Measurements from ENCODE around the gene HSD17B12.

Gene HSD17B12

GRCh38 chr11:43693731-43694130 is 13.2 kb downstream of the HSD17B12 start:
- no peak for TF ChIP-seq CTCF (IDR thresholded peaks at IDR 0.05; ENCODE audit: control extremely low read depth, extremely low read depth, low read depth, missing control alignments)
- no peak for DNase-seq (ENCODE audit: extremely low spot score)
- ChIA-PET POLR2A (interaction anchor here (1.0 kb wide), 1 partner anchor 14 kb away, joined by 3 read pairs; no protein-coding TSS in a partner anchor), CTCF (no interaction called here)

- DNase-seq (ENCODE audit: extremely low spot score), result no peak
- no peak for TF ChIP-seq CTCF (IDR thresholded peaks at IDR 0.05; ENCODE audit: control extremely low read depth, extremely low read depth, low read depth, missing control alignments)
- CTCF ChIA-PET, result no interaction called here
- POLR2A ChIA-PET, result no interaction called here
These were observed 13.9 kb downstream of the HSD17B12 start for GRCh38 chr11:43694477-43694876.

- no peak for DNase-seq (ENCODE audit: extremely low spot score)
- no peak for TF ChIP-seq CTCF (IDR thresholded peaks at IDR 0.05; ENCODE audit: control extremely low read depth, extremely low read depth, low read depth, missing control alignments)
- ChIA-PET POLR2A (no interaction called here), CTCF (interaction anchor here (0.9 kb wide), 1 partner anchor 12 kb away, joined by 3 read pairs; no protein-coding TSS in a partner anchor)
These were observed 17.1 kb downstream of the HSD17B12 start for GRCh38 chr11:43697679-43698078.

- no peak for TF ChIP-seq CTCF (IDR thresholded peaks at IDR 0.05; ENCODE audit: control extremely low read depth, extremely low read depth, low read depth, missing control alignments)
- CTCF ChIA-PET, result no interaction called here
These were observed 19.3 kb downstream of the HSD17B12 start for GRCh38 chr11:43699870-43700269.

GRCh38 chr11:43706631-43707030 is 26.1 kb downstream of the HSD17B12 start:
- POLR2A ChIA-PET, result no interaction called here
- CTCF ChIA-PET, result interaction anchor here (1.7 kb wide), 1 partner anchor 20 kb away, joined by 5 read pairs; no protein-coding TSS in a partner anchor
- no peak for DNase-seq (ENCODE audit: extremely low spot score)
- TF ChIP-seq CTCF (IDR thresholded peaks at IDR 0.05; ENCODE audit: control extremely low read depth, extremely low read depth, low read depth, missing control alignments), result no peak

More at GRCh38 chr11:43699870-43700269, 19.3 kb downstream of the HSD17B12 start:
- POLR2A ChIA-PET, result interaction anchor here (0.6 kb wide), 1 partner anchor 18 kb away, joined by 7 read pairs; no protein-coding TSS in a partner anchor
- no peak for DNase-seq (ENCODE audit: extremely low spot score)

GRCh38 chr11:43708776-43709175 is 28.2 kb downstream of the HSD17B12 start:
- no peak for DNase-seq (ENCODE audit: extremely low spot score)
- TF ChIP-seq CTCF (IDR thresholded peaks at IDR 0.05; ENCODE audit: control extremely low read depth, extremely low read depth, low read depth, missing control alignments), result no peak
- POLR2A ChIA-PET, result no interaction called here
- CTCF ChIA-PET, result interaction anchor here (1.2 to 1.6 kb wide), 2 partner anchors 9 to 18 kb away, joined by 4 to 6 read pairs; no protein-coding TSS in a partner anchor
